22Rv1 (cell line): ENCODE data around the gene ALDH4A1.
A peak's percentile ranks its signal among the peaks of the same experiment; 100 is the strongest.

Experiments
- H3K27ac ChIP-seq: fragments of 450-650 bp; 2 replicates; pipeline ENCODE4 v1.5.1; 2017
- ZFX ChIP-seq: fragments of 450-650 bp; IDR thresholded peaks from 2 replicates; pipeline ENCODE4 v1.6.1; 2017; ENCODE audit warnings: antibody characterized with exemption, borderline replicate concordance
- TF ChIP-seq, protein P1 (sequence below): fragments of 450-650 bp; IDR thresholded peaks from 2 replicates; pipeline ENCODE4 v1.5.1; 2017; ENCODE audit warnings: mild to moderate bottlenecking

The ALDH4A1 gene

DNA sequence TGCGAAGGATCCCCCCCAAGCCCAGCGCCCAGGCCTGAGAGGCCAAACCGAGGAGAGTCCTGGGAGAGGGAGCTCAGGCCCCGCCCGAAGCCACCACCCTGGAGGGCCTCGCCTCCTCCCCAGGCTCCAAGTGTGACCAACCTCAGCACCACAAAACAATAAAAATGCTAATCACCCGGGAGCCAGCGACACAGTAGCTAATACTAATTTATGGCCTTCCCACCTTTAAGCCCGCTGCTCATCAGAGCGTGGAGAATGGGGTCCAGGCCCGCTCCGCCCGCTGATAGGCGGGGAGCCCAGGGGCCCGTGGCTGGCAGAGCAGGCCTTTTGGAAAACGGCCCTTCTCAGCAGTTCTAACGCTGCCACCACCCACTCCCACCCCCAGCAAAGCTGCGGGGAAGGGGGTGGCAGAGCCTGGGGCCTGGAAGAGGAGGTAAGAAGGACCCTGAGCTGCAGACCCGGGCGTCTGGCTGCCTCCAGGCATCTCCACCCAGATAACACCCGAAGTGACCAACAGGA lies 22.5 kb downstream of the ALDH4A1 start:
- TF ChIP-seq, protein P1, sequence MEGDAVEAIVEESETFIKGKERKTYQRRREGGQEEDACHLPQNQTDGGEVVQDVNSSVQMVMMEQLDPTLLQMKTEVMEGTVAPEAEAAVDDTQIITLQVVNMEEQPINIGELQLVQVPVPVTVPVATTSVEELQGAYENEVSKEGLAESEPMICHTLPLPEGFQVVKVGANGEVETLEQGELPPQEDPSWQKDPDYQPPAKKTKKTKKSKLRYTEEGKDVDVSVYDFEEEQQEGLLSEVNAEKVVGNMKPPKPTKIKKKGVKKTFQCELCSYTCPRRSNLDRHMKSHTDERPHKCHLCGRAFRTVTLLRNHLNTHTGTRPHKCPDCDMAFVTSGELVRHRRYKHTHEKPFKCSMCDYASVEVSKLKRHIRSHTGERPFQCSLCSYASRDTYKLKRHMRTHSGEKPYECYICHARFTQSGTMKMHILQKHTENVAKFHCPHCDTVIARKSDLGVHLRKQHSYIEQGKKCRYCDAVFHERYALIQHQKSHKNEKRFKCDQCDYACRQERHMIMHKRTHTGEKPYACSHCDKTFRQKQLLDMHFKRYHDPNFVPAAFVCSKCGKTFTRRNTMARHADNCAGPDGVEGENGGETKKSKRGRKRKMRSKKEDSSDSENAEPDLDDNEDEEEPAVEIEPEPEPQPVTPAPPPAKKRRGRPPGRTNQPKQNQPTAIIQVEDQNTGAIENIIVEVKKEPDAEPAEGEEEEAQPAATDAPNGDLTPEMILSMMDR, result no peak
- no peak for TF ChIP-seq ZFX
- no peak overlapping the region for H3K27ac ChIP-seq

DNA sequence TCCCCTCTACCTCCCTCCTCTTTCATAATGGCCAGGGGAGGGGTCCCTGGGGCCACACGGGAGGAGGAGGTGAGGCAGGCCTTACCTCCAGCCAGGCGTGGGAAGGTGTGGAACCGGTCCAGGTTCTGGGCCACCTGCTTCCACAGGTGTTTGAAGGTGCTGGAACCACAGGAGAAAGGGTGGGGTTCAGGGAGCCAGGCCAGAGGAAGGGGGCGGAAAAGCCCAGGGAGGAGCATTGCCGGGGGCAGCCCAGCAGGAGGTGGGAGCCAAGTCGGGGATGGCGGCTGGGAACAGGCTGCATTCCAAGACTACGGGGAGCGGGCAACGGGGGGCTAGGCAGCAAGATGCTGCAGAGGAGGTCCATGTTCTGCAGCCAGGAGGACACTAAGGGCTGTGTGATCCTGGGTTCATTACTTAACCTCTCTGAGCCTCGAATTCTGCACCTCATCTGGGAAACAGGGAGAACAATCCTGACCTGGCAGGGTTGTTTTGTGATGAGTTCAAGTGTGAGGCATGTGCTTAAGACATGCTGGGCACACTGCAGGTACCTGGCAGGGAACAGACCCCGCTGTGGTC lies 23.1 kb downstream of the ALDH4A1 start:
- no peak overlapping the region for H3K27ac ChIP-seq
- TF ChIP-seq, protein P1, result no peak
- no peak for TF ChIP-seq ZFX

DNA sequence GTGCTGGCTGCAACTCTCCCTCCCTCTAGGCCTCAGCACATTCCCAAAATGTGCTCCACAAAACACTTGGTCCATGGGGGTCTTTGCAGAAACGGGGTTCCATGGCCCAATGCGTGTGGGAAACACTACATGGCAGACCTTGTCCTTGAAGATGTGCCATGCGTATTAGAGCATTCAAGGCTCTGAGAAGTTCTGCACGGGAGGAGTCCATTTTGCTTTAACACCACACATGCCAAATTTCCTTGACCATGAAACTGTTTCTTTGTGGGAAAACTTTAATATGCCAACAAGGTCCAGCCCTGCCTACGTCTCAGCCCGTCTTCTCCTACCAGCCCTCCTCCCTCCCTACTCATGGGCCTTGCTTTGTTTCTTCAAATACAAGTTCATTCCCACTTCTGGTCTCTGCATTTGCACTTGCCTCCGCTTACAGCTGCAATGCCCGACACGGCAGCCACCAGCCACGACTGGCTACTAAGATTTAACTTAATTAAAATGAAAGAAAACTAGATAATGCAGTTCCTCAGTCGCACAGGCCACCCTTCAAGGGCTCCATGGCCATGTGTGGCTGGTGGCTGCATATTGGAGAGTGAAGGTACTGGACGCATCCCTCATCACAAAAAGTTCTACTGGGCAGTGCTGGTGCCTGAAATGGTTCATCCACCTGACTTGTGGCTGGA lies 23.7 kb downstream of the ALDH4A1 start:
- no peak for TF ChIP-seq ZFX
- TF ChIP-seq, protein P1, result no peak
- H3K27ac ChIP-seq, result no peak overlapping the region

GRCh38 chr1:18877282-18877681 lies 25.1 kb downstream of the ALDH4A1 start:
- TF ChIP-seq ZFX, result no peak
- TF ChIP-seq, protein P1, result no peak
- H3K27ac ChIP-seq, result no peak overlapping the region

- no peak overlapping the region for H3K27ac ChIP-seq
- TF ChIP-seq ZFX, result no peak
- TF ChIP-seq, protein P1, result no peak
Observed at GRCh38 chr1:18876210-18876609, 26.1 kb downstream of the ALDH4A1 start.

GRCh38 chr1:18875796-18876128 lies 26.6 kb downstream of the ALDH4A1 start:
- no peak for TF ChIP-seq ZFX
- TF ChIP-seq, protein P1, result no peak
- no peak overlapping the region for H3K27ac ChIP-seq

DNA sequence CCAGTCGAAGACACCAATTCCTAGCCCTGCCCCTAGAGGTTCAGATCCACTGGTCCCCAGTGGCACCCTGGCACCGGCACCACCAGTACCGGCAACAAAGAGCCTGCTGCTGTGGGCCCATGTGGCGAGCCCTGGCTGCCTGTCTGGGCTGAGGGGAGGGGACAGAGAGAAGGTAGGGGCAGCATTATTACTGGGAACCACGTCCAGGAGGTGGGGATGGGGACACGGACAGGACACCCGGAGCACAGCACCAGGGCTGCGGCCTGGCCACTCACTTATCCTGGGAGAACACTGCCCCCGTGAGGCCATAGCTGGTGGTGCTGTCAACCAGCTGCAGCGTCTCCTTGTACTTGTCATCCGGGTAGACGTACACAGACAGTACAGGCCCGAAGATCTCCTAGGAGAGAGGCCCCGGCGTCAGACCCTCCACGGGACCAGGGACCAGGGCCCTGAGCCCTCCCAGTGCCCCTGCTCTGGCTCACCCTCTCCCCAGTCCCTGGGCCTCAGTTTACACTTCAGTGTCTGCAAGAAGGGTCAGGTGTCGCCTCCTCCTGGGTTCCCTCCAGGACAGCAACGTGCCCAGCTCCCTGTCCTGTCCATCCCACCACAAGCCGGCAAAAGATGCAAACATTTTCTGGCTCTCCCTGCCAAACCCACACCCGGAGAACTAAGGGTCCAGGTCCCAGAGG lies 27.1 kb downstream of the ALDH4A1 start:
- no peak for TF ChIP-seq ZFX
- TF ChIP-seq, protein P1, result peak; percentile 88
- no peak overlapping the region for H3K27ac ChIP-seq
